D721Med (cell line): ENCODE measurements around the gene TCP1.
"Not testable (repeated sequence)": the region's sequence is repeated elsewhere in the genome, so short reads cannot be mapped to it uniquely, and the experiment has no call there.

Experiments used
- DNase-seq: peaks from one replicate; pipeline ENCODE4 v3.0.0; 2011; ENCODE audit warnings: low spot score; ENCODE audit not compliant: insufficient read length
- FAIRE-seq: peaks from 2 replicates; lab custom pipeline; 2011; peaks lifted over from hg19 to GRCh38; lab: Jason Lieb, UNC
- CTCF ChIP-seq: IDR thresholded peaks from 2 replicates; pipeline ENCODE4 v1.5.1; 2012; ENCODE audit warnings: mild to moderate bottlenecking, control low read depth; ENCODE audit not compliant: insufficient read depth; ENCODE audit errors: missing control alignments

The TCP1 gene

GRCh38 chr6:159823953-159824352, 34.6 kb upstream of the TCP1 start:
- FAIRE-seq (no peak), DNase-seq (no peak)
- TF ChIP-seq CTCF = no peak

GRCh38 chr6:159821726-159822125, 32.3 kb upstream of the TCP1 start:
- DNase-seq = no peak

GRCh38 chr6:159821122-159821521, 31.7 kb upstream of the TCP1 start:
- TF ChIP-seq CTCF = no peak
- FAIRE-seq = no peak
- no peak for DNase-seq

More at GRCh38 chr6:159821726-159822125, 32.3 kb upstream of the TCP1 start:
- no peak for TF ChIP-seq CTCF
- FAIRE-seq = no peak

GRCh38 chr6:159819932-159820640, 30.7 kb upstream of the TCP1 start:
- TF ChIP-seq CTCF = no peak
- DNase-seq (no peak), FAIRE-seq (no peak)

GRCh38 chr6:159819098-159819497, 29.7 kb upstream of the TCP1 start:
- TF ChIP-seq CTCF = no peak
- DNase-seq (no peak), FAIRE-seq (no peak)

GRCh38 chr6:159817951-159818739, 28.7 kb upstream of the TCP1 start:
- no peak for DNase-seq
- TF ChIP-seq CTCF = no peak
- no peak for FAIRE-seq

- DNase-seq, FAIRE-seq: not testable (repeated sequence)
Observed at GRCh38 chr6:159816775-159817174, 27.4 kb upstream of the TCP1 start.
